Tibial artery (tissue), 4 donors: ENCODE results near the gene HDAC4.
"Not testable (repeated sequence)": the region's sequence is repeated elsewhere in the genome, so short reads cannot be mapped to it uniquely, and the experiment has no call there.

Source experiments
- DNase-seq, 2 donors: peaks; one replicate each; pipeline ENCODE4 v3.0.0-alpha.2; 2019
- H3K27ac ChIP-seq, 2 donors: fragments of 200-600 bp; sonication (generic) in 1 of 2; 1 replicate in 1 of 2; 2 replicates in 1 of 2; pipeline ENCODE4 v1.5.1; 2018 to 2019; ENCODE audit warnings: mild to moderate bottlenecking in 1 of 2
- H3K27me3 ChIP-seq, 2 donors: fragments of 200-600 bp; sonication (generic) in 1 of 2; one replicate each; pipeline versions ENCODE4 v1.5.1 to v1.6.0; 2016 to 2019
- H3K36me3 ChIP-seq, 3 donors: fragments of 200-600 bp; sonication (generic) in 2 of 3; one replicate each; pipeline ENCODE4 v1.5.1; 2016 to 2019; ENCODE audit warnings: mild to moderate bottlenecking in 2 of 3
- H3K4me1 ChIP-seq, 4 donors: fragments of 200-600 bp; sonication (generic) in 2 of 4; 1 replicate in 3 of 4; 2 replicates in 1 of 4; pipeline ENCODE4 v1.5.1; 2016 to 2019
- H3K4me3 ChIP-seq, 2 donors: fragments of 200-600 bp; sonication (generic) in 1 of 2; 1 replicate in 1 of 2; 2 replicates in 1 of 2; pipeline ENCODE4 v1.5.1; 2018 to 2019; ENCODE audit warnings: mild to moderate bottlenecking in 2 of 2
- H3K9me3 ChIP-seq, 3 donors: fragments of 200-600 bp; sonication (generic) in 1 of 3; one replicate each; pipeline ENCODE4 v1.5.1; 2016 to 2019
- intact Hi-C: fragments of 100-400 bp; cut with DNase I; formaldehyde crosslinking; loops from one replicate; pipeline ENCODE4 v1.15.0; 2023; ENCODE audit warnings: low total_unique reads
- TF ChIP-seq, protein P1 (sequence below), 2 experiments: fragments of 200-600 bp in 1 of 2; fragments of 450-650 bp in 1 of 2; IDR thresholded peaks; one replicate each; pipeline ENCODE4 v1.5.1; 2017 to 2019; ENCODE audit warnings: antibody characterized with exemption in 2 of 2, mild to moderate bottlenecking in 1 of 2, moderate library complexity in 1 of 2

Gene HDAC4

DNA sequence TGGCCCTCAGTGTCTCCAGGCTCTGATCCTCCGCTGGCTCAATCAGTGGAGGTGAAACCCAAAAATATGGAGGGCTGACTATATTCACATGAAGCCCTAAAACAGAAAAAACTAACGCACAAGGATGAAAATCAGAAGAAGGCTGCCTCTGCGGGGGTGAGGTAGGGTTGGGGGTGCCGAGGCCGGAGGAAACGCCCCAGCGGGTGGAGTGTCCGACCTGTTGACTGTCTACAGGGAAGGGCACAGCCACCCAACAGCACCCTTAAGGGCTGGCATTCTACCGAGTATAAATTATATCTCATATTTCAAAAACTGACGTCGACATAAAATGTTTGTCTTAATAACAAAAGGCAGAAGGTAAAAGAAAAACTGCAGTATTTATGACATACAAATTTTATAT lies 223.5 kb downstream of the HDAC4 start:
- no peaks in the 10 kb centered on the region for H3K27me3 ChIP-seq
- TF ChIP-seq, protein P1, sequence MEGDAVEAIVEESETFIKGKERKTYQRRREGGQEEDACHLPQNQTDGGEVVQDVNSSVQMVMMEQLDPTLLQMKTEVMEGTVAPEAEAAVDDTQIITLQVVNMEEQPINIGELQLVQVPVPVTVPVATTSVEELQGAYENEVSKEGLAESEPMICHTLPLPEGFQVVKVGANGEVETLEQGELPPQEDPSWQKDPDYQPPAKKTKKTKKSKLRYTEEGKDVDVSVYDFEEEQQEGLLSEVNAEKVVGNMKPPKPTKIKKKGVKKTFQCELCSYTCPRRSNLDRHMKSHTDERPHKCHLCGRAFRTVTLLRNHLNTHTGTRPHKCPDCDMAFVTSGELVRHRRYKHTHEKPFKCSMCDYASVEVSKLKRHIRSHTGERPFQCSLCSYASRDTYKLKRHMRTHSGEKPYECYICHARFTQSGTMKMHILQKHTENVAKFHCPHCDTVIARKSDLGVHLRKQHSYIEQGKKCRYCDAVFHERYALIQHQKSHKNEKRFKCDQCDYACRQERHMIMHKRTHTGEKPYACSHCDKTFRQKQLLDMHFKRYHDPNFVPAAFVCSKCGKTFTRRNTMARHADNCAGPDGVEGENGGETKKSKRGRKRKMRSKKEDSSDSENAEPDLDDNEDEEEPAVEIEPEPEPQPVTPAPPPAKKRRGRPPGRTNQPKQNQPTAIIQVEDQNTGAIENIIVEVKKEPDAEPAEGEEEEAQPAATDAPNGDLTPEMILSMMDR (IDR thresholded peaks at IDR 0.05), result no peak
- no peak overlapping the region for H3K27ac ChIP-seq
- no peaks in the 10 kb centered on the region for H3K4me1 ChIP-seq
- DNase-seq, result peak in 1 of 2 donors; percentile 32
- no peak overlapping the region for H3K4me3 ChIP-seq
- peaks cover 0 to 24% (median 2%) of the 10 kb centered on the region in 3 donors for H3K9me3 ChIP-seq
- peaks cover 21 to 75% (median 72%) of the 10 kb centered on the region in 3 donors for H3K36me3 ChIP-seq
- intact Hi-C loops, result no loop called here

DNA sequence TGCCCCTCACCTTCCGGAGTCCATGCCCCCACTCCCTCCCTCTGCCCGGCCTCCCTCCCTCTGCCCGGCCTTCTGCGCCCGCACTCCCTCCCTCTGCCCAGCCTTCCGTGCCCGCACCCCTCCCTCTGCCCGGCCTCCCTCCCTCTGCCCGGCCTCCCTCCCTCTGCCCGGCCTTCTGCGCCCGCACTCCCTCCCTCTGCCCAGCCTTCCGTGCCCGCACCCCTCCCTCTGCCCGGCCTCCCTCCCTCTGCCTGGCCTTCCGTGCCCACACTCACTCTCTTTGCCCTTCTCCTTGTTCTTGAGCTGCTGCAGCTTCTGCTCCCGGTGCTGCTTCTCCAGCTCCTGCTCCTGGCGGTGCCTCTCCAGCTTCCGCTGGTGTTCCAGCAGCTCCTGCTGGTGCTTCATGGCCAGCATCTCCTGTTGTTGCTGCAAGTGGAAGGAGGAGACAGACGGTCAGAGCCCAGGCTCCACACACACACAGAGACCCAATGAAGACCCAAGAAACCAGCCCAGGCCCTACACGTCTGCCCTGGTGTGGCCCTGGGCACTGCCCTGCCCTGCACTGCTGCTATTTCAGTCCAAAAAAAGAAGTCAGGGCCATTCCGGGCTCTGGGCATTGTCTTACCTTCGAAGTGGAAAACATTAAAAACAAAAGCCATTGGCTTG lies 224.5 kb downstream of the HDAC4 start:
- H3K4me3 ChIP-seq, H3K27ac ChIP-seq, H3K27me3 ChIP-seq, H3K4me1 ChIP-seq, intact Hi-C loops: not testable (repeated sequence)
- Histone ChIP-seq H3K9me3 (peaks cover 4 to 33% (median 6%) of the 10 kb centered on the region in 3 donors), H3K36me3 (peaks cover 24 to 64% (median 62%) of the 10 kb centered on the region in 3 donors)
- DNase-seq, result peak; percentile 10 to 17

DNA sequence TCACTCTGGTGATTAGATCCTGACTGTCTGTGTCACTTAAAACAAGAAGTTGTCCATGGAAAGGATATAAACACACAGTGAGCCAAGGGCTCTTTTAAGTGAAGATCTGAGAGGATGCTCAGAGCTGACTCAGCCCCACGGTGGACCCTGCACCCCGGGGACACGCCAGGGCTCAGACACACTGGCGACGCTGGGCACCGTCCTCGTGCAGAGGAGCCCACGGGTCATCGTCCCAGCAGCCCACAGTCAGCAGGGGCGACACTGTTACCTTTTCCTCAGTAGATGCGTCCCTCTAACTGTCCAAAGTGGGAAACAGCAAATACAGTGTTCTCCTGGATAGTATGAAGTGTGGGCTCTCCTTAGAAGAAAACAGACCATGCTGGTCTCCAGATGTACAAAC lies 225.6 kb downstream of the HDAC4 start:
- Histone ChIP-seq H3K27me3 (no peaks in the 10 kb centered on the region), H3K9me3 (peaks cover 6 to 40% (median 17%) of the 10 kb centered on the region in 3 donors), H3K36me3 (peaks cover 24 to 59% (median 57%) of the 10 kb centered on the region in 3 donors), H3K4me1 (no peaks in the 10 kb centered on the region), H3K27ac (no peak overlapping the region), H3K4me3 (no peak overlapping the region)
- intact Hi-C loops, result no loop called here
- TF ChIP-seq, protein P1 (IDR thresholded peaks at IDR 0.05), result no peak
- DNase-seq, result peak in 1 of 2 donors; percentile 15

DNA sequence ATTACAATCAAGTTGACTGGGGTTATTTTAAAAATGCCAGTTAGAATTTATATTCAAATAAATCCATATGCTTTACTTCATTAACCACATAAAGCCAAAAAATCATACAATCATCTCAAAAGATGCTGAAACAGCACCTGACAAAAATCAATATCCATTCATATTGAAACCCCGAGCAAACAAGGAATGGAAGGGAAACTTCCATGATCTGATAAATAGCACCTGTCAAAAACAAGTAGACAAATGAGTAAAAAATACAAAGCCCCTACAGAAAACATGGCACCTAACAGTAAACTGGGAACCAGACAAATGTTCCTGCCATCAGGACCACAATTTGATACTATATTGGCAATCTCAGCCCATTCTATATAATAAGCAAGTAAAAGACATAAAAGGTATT lies 227.5 kb downstream of the HDAC4 start:
- peaks cover 6 to 40% (median 18%) of the 10 kb centered on the region in 3 donors for H3K9me3 ChIP-seq
- no peak overlapping the region for H3K27ac ChIP-seq
- intact Hi-C loops, result no loop called here
- no peaks in the 10 kb centered on the region for H3K27me3 ChIP-seq
- TF ChIP-seq, protein P1 (IDR thresholded peaks at IDR 0.05), result no peak
- peaks cover 29 to 53% (median 50%) of the 10 kb centered on the region in 3 donors for H3K36me3 ChIP-seq
- no peak for DNase-seq
- no peak overlapping the region for H3K4me3 ChIP-seq
- no peaks in the 10 kb centered on the region for H3K4me1 ChIP-seq

DNA sequence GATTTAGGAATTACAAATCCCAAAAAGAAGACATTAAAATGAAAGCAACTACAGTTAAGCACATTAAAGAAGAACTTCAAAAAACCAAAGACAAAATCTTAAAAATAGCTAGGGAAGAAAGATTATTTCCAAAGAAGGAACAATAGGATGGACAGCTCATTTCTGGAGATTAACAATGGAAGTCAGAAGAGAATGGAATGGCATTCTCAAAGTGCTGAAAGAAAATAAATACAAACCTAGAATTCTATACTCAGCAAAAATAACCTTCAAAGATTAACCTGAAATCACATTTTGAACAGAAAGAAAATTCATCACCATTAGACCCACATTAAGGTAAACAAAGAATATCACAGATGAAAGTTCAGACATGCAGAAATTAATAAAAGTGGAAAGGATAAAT lies 229.2 kb downstream of the HDAC4 start:
- Histone ChIP-seq H3K36me3 (peaks cover 29 to 45% (median 39%) of the 10 kb centered on the region in 3 donors), H3K27ac (no peak overlapping the region), H3K4me3 (no peak overlapping the region), H3K4me1 (no peaks in the 10 kb centered on the region), H3K9me3 (peaks cover 6 to 33% (median 18%) of the 10 kb centered on the region in 3 donors), H3K27me3 (no peaks in the 10 kb centered on the region)
- no peak for DNase-seq
- TF ChIP-seq, protein P1 (IDR thresholded peaks at IDR 0.05), result no peak
- intact Hi-C loops, result no loop called here

DNA sequence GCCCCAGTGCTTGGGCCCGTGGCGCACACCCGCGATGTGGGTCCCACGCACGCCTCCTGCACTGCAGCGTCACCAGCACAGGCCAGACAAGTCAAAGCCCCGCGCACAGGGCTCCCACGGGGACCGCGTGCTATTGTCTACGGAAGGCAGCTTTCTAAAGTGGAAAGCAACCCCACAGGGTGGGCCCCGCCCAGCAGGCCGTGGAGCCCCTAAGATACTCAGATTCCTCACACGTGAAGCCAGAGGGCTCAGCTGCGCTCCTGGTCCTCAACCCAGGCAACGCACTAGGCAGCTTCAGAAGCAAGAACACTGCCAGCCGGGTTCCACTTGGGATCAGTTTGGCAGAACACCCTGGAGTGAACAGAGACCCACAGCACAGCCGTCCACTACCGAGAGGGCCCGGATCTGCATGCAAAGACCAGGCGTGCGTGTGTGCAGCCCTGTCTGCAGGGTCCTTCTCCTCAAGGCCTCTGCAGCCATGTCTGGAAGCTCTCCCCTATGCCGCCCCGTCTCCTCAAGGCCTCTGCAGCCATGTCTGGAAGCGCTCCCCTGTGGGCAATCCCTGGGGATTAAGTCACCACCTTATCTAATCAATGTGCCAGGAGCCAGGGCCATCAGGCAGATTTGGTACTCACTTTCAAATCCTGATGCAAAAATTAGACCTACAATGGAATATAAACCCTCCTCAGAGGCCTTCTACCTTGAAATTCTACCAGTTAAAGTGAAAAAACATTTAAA lies 231.3 kb downstream of the HDAC4 start:
- TF ChIP-seq, protein P1 (IDR thresholded peaks at IDR 0.05), result no peak
- Histone ChIP-seq H3K4me1 (no peaks in the 10 kb centered on the region), H3K9me3 (peaks cover 3 to 24% (median 18%) of the 10 kb centered on the region in 3 donors), H3K36me3 (peaks cover 17 to 24% (median 22%) of the 10 kb centered on the region in 3 donors), H3K4me3 (no peak overlapping the region), H3K27ac (no peak overlapping the region), H3K27me3 (no peaks in the 10 kb centered on the region)
- peak; percentile 10 to 53 for DNase-seq
- intact Hi-C loops, result no loop called here
